ENCODE measurements around the gene LMOD1.

The LMOD1 gene

DNA sequence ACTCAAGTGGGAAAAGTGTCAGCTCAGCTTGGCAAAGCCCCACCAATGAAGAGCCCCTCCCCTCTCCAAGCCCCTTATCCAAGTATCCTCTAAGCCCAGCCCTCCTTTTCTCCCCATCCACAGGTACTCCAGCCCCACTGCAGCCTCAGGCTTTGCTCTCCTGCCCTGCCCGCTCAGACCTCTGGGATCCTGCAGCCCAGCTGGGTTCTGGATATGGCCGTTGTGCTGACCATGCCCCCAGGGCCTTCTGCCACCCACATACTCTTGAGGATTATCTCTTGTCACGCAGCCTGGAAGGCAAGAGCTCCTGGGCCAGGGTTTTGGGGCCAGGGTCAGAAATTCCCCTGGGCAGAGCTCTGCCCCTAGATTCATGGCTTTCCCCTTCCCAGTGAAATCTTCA lies 52.9 kb downstream of the LMOD1 start:
- TF ChIP-seq, protein P1, sequence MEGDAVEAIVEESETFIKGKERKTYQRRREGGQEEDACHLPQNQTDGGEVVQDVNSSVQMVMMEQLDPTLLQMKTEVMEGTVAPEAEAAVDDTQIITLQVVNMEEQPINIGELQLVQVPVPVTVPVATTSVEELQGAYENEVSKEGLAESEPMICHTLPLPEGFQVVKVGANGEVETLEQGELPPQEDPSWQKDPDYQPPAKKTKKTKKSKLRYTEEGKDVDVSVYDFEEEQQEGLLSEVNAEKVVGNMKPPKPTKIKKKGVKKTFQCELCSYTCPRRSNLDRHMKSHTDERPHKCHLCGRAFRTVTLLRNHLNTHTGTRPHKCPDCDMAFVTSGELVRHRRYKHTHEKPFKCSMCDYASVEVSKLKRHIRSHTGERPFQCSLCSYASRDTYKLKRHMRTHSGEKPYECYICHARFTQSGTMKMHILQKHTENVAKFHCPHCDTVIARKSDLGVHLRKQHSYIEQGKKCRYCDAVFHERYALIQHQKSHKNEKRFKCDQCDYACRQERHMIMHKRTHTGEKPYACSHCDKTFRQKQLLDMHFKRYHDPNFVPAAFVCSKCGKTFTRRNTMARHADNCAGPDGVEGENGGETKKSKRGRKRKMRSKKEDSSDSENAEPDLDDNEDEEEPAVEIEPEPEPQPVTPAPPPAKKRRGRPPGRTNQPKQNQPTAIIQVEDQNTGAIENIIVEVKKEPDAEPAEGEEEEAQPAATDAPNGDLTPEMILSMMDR (IDR thresholded peaks at IDR 0.05; ENCODE audit: unreplicated experiment in 3 of 3): no peak
- Mint-ChIP-seq H3K27ac (peak overlapping the region in 1 of 3 experiments; percentile 63), H3K4me3 (no peak overlapping the region), H3K9me3 (no peaks in the 10 kb centered on the region), H3K4me1 (peaks cover 5% of the 10 kb centered on the region), H3K27me3 (ENCODE audit: low read depth) (peaks cover 6% of the 10 kb centered on the region), H3K36me3 (ENCODE audit: low read depth) (no peaks in the 10 kb centered on the region)

DNA sequence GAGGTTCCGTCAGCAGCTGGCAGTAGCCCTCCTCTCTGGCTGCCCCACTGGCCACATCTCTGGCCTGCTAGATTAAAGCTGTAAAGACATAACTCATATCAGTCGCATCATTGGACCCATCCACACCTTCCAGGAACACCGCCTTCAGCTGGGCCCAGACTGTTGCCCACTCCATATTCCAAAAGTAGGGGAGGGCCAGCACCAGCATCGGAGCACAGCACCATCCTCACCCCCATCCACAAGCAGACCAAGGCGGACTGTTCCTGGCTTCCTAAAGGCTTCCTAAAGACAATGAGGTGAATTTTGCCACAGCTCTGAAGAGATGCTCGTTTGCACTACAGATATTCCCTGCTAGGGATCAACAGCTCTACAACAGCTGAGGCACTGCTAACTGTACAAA lies 54.1 kb downstream of the LMOD1 start:
- H3K27ac Mint-ChIP-seq: no peak overlapping the region
- no peaks in the 10 kb centered on the region for H3K9me3 Mint-ChIP-seq
- H3K4me1 Mint-ChIP-seq: peaks cover 12% of the 10 kb centered on the region
- H3K27me3 Mint-ChIP-seq (ENCODE audit: low read depth): peaks cover 14% of the 10 kb centered on the region
- TF ChIP-seq, protein P1 (IDR thresholded peaks at IDR 0.05; ENCODE audit: unreplicated experiment in 3 of 3): no peak
- no peaks in the 10 kb centered on the region for H3K36me3 Mint-ChIP-seq (ENCODE audit: low read depth)
- H3K4me3 Mint-ChIP-seq: peak overlapping the region in 1 of 3 experiments; percentile 31

DNA sequence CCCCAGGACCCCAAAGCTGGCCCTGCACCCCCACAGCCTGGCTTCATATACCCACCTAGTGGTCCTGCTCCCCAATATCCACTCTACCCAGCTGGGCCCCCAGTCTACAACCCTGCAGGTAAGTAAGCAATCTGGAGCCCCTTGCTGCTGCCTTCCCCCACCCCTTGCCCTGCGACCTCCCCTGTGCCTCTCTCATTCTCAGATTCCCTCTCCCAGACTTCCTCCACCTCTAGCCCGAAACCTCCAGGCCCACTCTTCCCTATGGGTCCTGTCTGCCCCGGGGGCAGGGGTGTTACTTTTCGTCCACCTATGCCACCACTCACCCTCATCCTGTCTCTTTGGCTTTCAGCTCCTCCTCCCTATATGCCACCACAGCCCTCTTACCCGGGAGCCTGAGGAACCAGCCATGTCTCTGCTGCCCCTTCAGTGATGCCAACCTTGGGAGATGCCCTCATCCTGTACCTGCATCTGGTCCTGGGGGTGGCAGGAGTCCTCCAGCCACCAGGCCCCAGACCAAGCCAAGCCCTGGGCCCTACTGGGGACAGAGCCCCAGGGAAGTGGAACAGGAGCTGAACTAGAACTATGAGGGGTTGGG lies 54.8 kb downstream of the LMOD1 start:
- Mint-ChIP-seq H3K27ac (no peak overlapping the region), H3K27me3 (ENCODE audit: low read depth) (peaks cover 16% of the 10 kb centered on the region), H3K9me3 (no peaks in the 10 kb centered on the region), H3K4me1 (peaks cover 12% of the 10 kb centered on the region), H3K36me3 (ENCODE audit: low read depth) (no peaks in the 10 kb centered on the region), H3K4me3 (peak overlapping the region in 2 of 3 experiments; percentile 49)
- TF ChIP-seq, protein P1 (IDR thresholded peaks at IDR 0.05; ENCODE audit: unreplicated experiment in 3 of 3): no peak

DNA sequence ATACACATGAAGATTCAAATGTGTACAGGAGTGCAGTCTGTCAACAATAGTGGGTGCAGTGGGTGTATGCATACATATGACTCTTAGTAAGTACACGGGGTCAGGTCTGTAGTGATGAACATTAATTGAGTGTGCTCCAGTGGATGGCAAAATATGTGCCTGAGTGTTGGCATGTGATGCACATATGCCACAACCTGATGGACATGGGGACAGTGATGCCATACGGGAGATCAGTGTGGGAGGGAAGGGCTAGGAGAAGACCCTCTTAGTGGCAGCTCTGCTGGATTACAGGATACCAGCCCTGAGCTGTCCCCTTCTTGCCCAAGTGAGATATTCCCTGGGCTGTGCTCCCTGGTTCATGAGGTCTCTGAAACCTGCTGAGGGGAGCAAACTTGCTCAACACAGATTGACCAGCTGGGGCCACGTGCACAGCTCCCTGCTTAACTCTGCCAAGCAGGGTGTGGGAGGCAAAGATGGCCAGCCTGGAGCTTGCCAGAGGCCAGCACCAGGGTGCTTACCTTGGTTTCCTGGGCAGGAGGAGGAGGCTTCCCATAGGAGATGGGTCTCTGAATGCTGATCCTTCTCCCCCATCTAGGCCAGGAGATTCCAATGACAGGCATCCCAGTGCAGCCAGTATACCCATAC lies 55.4 kb downstream of the LMOD1 start:
- TF ChIP-seq, protein P1 (IDR thresholded peaks at IDR 0.05; ENCODE audit: unreplicated experiment in 3 of 3): no peak
- Mint-ChIP-seq H3K27ac (no peak overlapping the region), H3K36me3 (ENCODE audit: low read depth) (no peaks in the 10 kb centered on the region), H3K4me3 (peak overlapping the region; percentile 75 to 87 (median 85)), H3K27me3 (ENCODE audit: low read depth) (peaks cover 15% of the 10 kb centered on the region), H3K4me1 (peaks cover 9% of the 10 kb centered on the region), H3K9me3 (no peaks in the 10 kb centered on the region)

DNA sequence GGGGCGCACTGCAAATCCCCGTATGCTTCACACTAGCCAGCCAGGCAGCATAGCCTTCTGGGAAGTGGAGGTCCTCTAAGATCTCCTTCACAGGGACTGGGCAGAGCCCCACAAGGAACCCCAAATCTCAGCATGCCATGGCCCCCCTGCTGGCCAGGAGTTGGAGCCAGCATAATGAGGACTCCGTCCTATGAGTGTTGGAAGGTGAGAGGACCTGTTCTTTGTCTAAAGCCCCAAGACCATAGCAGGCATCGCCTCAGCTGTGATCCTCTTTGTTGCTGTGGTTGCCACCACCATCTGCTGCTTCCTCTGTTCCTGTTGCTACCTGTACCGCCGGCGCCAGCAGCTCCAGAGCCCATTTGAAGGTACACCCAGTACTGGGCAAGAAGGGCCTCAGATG lies 56.1 kb downstream of the LMOD1 start:
- H3K36me3 Mint-ChIP-seq (ENCODE audit: low read depth): no peaks in the 10 kb centered on the region
- TF ChIP-seq, protein P1 (IDR thresholded peaks at IDR 0.05; ENCODE audit: unreplicated experiment in 3 of 3): no peak
- no peak overlapping the region for H3K27ac Mint-ChIP-seq
- H3K9me3 Mint-ChIP-seq: no peaks in the 10 kb centered on the region
- peak overlapping the region; percentile 75 to 87 (median 85) for H3K4me3 Mint-ChIP-seq
- peaks cover 10% of the 10 kb centered on the region for H3K4me1 Mint-ChIP-seq
- H3K27me3 Mint-ChIP-seq (ENCODE audit: low read depth): peaks cover 19% of the 10 kb centered on the region
